Measurements from ENCODE around the gene HMGA1. TPM values are rescaled to one million over a fixed set of nuclear protein-coding genes. Genes with fewer than 3 reads are reported as not detected.

HMGA1 gene
- total RNA-seq, 6 experiments from 2014 or later, result 7.9 to 23.6 (median 14.8) TPM

- peaks cover 0 to 10% (median 3%) of the 10 kb centered on the region in 4 donors for H3K4me1 ChIP-seq
- intact Hi-C loops (cut with DNase I), result no loop called here
- peaks cover 0 to 2% (median 0%) of the 10 kb centered on the region in 4 donors for H3K36me3 ChIP-seq
- no peaks in the 10 kb centered on the region for H3K9me3 ChIP-seq
- TF ChIP-seq, protein P1, sequence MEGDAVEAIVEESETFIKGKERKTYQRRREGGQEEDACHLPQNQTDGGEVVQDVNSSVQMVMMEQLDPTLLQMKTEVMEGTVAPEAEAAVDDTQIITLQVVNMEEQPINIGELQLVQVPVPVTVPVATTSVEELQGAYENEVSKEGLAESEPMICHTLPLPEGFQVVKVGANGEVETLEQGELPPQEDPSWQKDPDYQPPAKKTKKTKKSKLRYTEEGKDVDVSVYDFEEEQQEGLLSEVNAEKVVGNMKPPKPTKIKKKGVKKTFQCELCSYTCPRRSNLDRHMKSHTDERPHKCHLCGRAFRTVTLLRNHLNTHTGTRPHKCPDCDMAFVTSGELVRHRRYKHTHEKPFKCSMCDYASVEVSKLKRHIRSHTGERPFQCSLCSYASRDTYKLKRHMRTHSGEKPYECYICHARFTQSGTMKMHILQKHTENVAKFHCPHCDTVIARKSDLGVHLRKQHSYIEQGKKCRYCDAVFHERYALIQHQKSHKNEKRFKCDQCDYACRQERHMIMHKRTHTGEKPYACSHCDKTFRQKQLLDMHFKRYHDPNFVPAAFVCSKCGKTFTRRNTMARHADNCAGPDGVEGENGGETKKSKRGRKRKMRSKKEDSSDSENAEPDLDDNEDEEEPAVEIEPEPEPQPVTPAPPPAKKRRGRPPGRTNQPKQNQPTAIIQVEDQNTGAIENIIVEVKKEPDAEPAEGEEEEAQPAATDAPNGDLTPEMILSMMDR (IDR thresholded peaks at IDR 0.05), result no peak
- TF ChIP-seq POLR2A (IDR thresholded peaks at IDR 0.05), result no peak
- DNase-seq (no peak), ATAC-seq (no peak)
- no peak overlapping the region for H3K4me3 ChIP-seq
- WGBS (ENCODE audit: insufficient coverage, low coverage, low lambda C conversion rate, missing lambda C conversion rate), result 100% methylated on average over 1 of the region's 1 CpG
- no peaks in the 10 kb centered on the region for H3K27me3 ChIP-seq
- H3K27ac ChIP-seq, result no peak overlapping the region
These were observed 37.5 kb downstream of the HMGA1 start for GRCh38 chr6:34274129-34274528.

DNA sequence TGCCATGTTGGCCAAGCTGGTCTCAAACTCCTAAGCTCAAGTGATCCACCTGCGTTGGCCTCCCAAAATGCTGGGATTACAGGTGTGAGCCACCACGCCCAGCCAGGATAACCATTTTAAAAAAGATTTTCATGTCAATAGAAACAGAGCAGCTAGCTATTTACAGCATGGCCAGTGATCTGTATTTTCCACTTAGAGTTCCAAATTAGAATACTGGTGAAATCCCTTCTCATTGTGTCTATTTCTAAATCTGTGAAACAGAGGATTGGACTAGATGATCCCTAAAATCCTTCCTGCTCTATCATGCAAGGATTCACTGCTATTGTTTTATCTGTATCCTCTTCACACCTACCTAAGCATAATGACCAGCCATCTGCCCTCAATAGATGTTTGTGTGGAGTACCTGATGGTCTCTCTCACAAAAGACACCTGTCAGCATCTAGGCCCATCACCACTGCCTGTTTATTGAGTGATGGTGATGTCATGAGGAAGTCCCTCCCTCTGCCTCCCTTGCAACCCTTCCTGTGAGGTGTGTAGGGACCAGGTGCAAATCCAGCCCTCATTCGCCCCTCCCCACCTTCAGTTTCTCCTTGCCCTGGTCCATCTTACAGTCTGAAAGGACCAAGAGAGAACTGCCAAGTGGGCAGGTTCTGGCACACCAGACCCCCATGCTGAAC lies 38.6 kb downstream of the HMGA1 start:
- intact Hi-C loops (cut with DNase I), result no loop called here
- H3K4me3 ChIP-seq, result no peak overlapping the region
- TF ChIP-seq POLR2A (IDR thresholded peaks at IDR 0.05), result no peak
- TF ChIP-seq, protein P1 (IDR thresholded peaks at IDR 0.05), result no peak
- no peak overlapping the region for H3K27ac ChIP-seq
- peaks cover 0 to 10% (median 3%) of the 10 kb centered on the region in 4 donors for H3K4me1 ChIP-seq
- no peak for ATAC-seq
- no peaks in the 10 kb centered on the region for H3K27me3 ChIP-seq
- 100% methylated on average over 3 of the region's 3 CpGs for WGBS (ENCODE audit: insufficient coverage, low coverage, low lambda C conversion rate, missing lambda C conversion rate)
- no peak for DNase-seq
- H3K36me3 ChIP-seq, result peaks cover 0 to 7% (median 0%) of the 10 kb centered on the region in 4 donors
- H3K9me3 ChIP-seq, result no peaks in the 10 kb centered on the region

- no peak overlapping the region for H3K4me3 ChIP-seq
- peaks cover 0 to 7% (median 0%) of the 10 kb centered on the region in 4 donors for H3K36me3 ChIP-seq
- ATAC-seq (no peak), DNase-seq (no peak)
- no peaks in the 10 kb centered on the region for H3K9me3 ChIP-seq
- H3K27ac ChIP-seq, result no peak overlapping the region
- no peaks in the 10 kb centered on the region for H3K27me3 ChIP-seq
- no CpG with 5 or more reads among the region's 5 CpGs for WGBS (ENCODE audit: insufficient coverage, low coverage, low lambda C conversion rate, missing lambda C conversion rate)
- intact Hi-C loops (cut with DNase I), result no loop called here
- peaks cover 0 to 10% (median 3%) of the 10 kb centered on the region in 4 donors for H3K4me1 ChIP-seq
- TF ChIP-seq, protein P1 (IDR thresholded peaks at IDR 0.05), result no peak
- no peak for TF ChIP-seq POLR2A (IDR thresholded peaks at IDR 0.05)
These were observed 39.5 kb downstream of the HMGA1 start for GRCh38 chr6:34276191-34276590.

DNA sequence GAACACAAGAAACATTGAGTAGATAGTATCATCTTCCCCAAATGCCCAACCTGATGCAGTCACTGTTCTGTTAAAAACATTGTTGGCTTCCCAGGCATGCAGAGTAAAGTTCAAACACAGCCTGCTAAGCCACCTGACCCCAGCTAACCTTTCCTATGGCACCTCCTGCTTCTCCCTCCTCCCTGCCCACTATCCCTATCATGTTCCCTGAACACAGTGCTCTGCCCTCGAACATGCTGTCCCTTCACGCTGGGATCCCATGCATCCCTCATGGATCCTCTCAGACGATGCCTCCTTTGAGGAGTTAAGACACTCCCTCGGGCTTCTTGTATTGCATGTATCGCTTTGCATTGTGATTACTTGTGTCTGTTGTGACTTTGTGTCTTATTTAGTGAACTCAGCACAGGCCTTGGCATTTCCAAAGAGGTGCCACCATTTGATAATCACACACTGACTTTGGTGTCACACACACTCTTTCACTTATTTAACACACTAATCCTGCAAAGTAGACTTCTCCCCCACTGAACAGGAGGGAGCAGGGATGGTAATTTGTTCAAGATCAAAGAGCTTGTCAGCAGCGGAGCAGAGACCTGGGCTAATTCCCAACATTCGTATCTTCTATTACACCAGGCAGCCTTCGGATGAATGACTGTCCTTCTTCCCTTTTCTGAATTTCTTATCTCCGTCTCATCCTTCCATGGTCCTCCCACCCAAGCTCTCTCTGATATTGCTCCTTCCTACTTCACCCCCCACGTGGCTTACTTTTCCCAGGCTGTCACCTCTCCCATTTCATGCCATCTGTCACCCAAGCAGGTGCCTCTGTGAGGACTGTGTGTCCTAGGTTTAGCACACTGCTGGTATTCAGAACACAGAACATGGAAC lies 40.4 kb downstream of the HMGA1 start:
- TF ChIP-seq, protein P1 (IDR thresholded peaks at IDR 0.05), result no peak
- TF ChIP-seq POLR2A (IDR thresholded peaks at IDR 0.05), result no peak
- Histone ChIP-seq H3K36me3 (peaks cover 0 to 7% (median 0%) of the 10 kb centered on the region in 4 donors), H3K4me3 (no peak overlapping the region), H3K4me1 (peaks cover 0 to 10% (median 3%) of the 10 kb centered on the region in 4 donors), H3K27me3 (no peaks in the 10 kb centered on the region), H3K27ac (no peak overlapping the region), H3K9me3 (no peaks in the 10 kb centered on the region)
- ATAC-seq (peak; percentile 74 to 82 (median 80)), DNase-seq (no peak)
- WGBS (ENCODE audit: insufficient coverage, low coverage, low lambda C conversion rate, missing lambda C conversion rate), result 57% methylated on average over 10 of the region's 10 CpGs
- intact Hi-C loops (cut with DNase I), result no loop called here

All from right lobe of liver (tissue), 6 donors.